CD4-positive, alpha-beta T cell (primary cell): ENCODE measurements around the gene SNRNP25. TPM values are rescaled to one million over a fixed set of nuclear protein-coding genes. Genes with fewer than 3 reads are reported as not detected.

Source experiments
- ATAC-seq: fragments of 200-7000 bp; cut with Tn5 transposase; one replicate; pipeline ENCODE4 v1.10.0; 2022; ENCODE audit warnings: mild to moderate bottlenecking; ENCODE audit not compliant: poor library complexity
- CTCF ChIA-PET: fragments of 350-600 bp; sonication (Branson Sonifier 250); formaldehyde crosslinking; loops from one replicate; lab custom pipeline; 2021; ENCODE audit warnings: antibody characterized with exemption, inconsistent platforms; lab: Charles Lee
- POLR2A ChIA-PET: fragments of 350-600 bp; sonication (Branson Sonifier 250); formaldehyde crosslinking; loops from one replicate; lab custom pipeline; 2021; ENCODE audit warnings: antibody characterized with exemption, inconsistent platforms; lab: Charles Lee
- DNase-seq, 14 experiments: peaks; one replicate each; pipeline ENCODE4 v3.0.0-alpha.2; 2013 to 2020; ENCODE audit warnings: mixed read lengths in 2 of 14
- H3K27ac ChIP-seq, 2 donors: one replicate each; pipeline versions ENCODE4 v1.5.1 to v1.7.0; 2013; ENCODE audit warnings: low read length in 2 of 2, low read depth in 1 of 2, mild to moderate bottlenecking in 1 of 2
- H3K27me3 ChIP-seq, 2 experiments: 1 replicate in 1 of 2; 2 replicates in 1 of 2; pipeline versions ENCODE4 v1.6.1 to v1.7.0; 2013; ENCODE audit warnings: low read length in 2 of 2, control low read depth in 1 of 2, mild to moderate bottlenecking in 1 of 2, moderate library complexity in 1 of 2; ENCODE audit not compliant: insufficient read depth in 2 of 2, control insufficient read depth in 1 of 2
- H3K36me3 ChIP-seq: one replicate; pipeline ENCODE4 v1.6.1; 2013; ENCODE audit warnings: low read length, control low read depth; ENCODE audit not compliant: insufficient read depth
- H3K4me1 ChIP-seq: one replicate; pipeline ENCODE4 v1.6.1; 2013; ENCODE audit warnings: low read length, control low read depth; ENCODE audit not compliant: insufficient read depth
- H3K4me3 ChIP-seq: one replicate; pipeline ENCODE4 v1.5.1; 2013; ENCODE audit warnings: mild to moderate bottlenecking, low read length, moderate library complexity
- H3K9me3 ChIP-seq, 2 experiments: 1 replicate in 1 of 2; 2 replicates in 1 of 2; pipeline versions ENCODE4 v1.6.1 to v1.7.0; 2013; ENCODE audit warnings: low read length in 2 of 2, mild to moderate bottlenecking in 2 of 2, control low read depth in 1 of 2, moderate library complexity in 1 of 2; ENCODE audit not compliant: control insufficient read depth in 1 of 2, insufficient read depth in 1 of 2
- H3K27ac Mint-ChIP-seq: one replicate; pipeline ENCODE4 v1.8.0; 2020; ENCODE audit warnings: mixed read lengths
- H3K27me3 Mint-ChIP-seq: one replicate; pipeline ENCODE4 v1.8.0; 2021; ENCODE audit warnings: mixed read lengths
- H3K36me3 Mint-ChIP-seq: one replicate; pipeline ENCODE4 v1.8.0; 2021; ENCODE audit warnings: low read depth, mixed read lengths
- H3K4me1 Mint-ChIP-seq: one replicate; pipeline ENCODE4 v1.8.0; 2021; ENCODE audit warnings: low read depth, mixed read lengths
- H3K4me3 Mint-ChIP-seq: one replicate; pipeline ENCODE4 v1.8.0; 2020; ENCODE audit warnings: mild to moderate bottlenecking, mixed read lengths
- H3K9me3 Mint-ChIP-seq: one replicate; pipeline ENCODE4 v1.8.0; 2020; ENCODE audit warnings: mixed read lengths
- CTCF ChIP-seq: fragments of 200-600 bp; IDR thresholded peaks from one replicate; pipeline ENCODE4 v1.8.0; 2022; ENCODE audit warnings: antibody characterized with exemption, mild to moderate bottlenecking
- intact Hi-C, 2 experiments: fragments of 100-400 bp; cut with DNase I in 1 of 2; cut with micrococcal nuclease in 1 of 2; formaldehyde crosslinking; loops; one replicate each; pipeline versions ENCODE4 v1.15.1 to v1.9.0; 2023 to 2025; cut with DNase I, micrococcal nuclease
- total RNA-seq, 174 experiments: library from RNA in 2 of 174; stranded (reverse) in 2 of 174; gene quantifications; one replicate each; pipeline ENCODE4 v1.2.3 and lab custom pipeline; 2021 to 2026

SNRNP25 gene
- total RNA-seq, 2 experiments from 2014 or later: 4.8 to 5.1 TPM

DNA sequence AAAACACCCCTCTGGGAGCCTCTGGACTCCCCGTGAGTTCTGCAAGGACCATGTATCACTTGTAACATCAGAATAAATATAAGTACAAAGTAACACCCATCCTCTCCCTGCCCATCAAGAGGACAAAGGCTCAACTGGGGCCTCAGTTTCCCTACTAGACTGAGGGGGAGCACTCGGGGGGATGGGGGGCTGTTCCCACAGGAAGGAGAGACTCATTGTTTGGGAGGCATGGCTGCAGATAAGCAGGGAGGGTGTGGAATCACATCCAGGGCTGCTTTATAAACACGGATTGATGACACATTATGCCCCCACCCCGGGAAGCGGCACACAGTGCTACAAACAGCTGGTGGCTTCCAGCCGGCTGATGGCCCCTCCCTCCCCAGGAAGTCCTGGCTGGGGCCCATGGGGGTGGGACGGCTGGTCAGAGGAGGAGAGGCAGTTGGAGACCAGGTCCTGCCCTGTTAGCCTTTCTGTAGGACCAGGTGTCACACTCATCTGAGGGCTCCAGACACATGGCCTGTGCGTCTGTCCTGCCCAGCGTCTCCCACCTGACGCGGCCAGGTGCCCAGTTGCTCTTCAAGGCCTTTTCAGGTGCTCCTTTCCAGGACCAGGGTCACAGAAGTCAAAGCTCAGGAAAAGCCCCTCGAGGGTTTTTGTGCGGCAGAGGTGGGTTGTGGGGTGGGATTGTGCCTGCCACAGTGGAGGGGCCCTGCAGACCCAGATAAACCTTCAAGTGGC is 23.1 kb downstream of the SNRNP25 start:
- peak overlapping the region; percentile 20 for H3K27ac Mint-ChIP-seq
- intact Hi-C loops: no loop called here
- H3K4me3 Mint-ChIP-seq: peak overlapping the region; percentile 86
- no peak for TF ChIP-seq CTCF
- H3K27me3 ChIP-seq: peaks cover 10 to 19% of the 10 kb centered on the region in 2 experiments
- no peaks in the 10 kb centered on the region for H3K9me3 Mint-ChIP-seq
- CTCF ChIA-PET: interaction anchor here (1.6 to 2.6 kb wide), 2 partner anchors 20 to 31 kb away, joined by 7 to 13 read pairs; no protein-coding TSS in a partner anchor
- POLR2A ChIA-PET: interaction anchor here (0.6 kb wide), 1 partner anchor 20 kb away, joined by 3 read pairs; no protein-coding TSS in a partner anchor
- H3K36me3 Mint-ChIP-seq: no peaks in the 10 kb centered on the region
- no peak overlapping the region for H3K27ac ChIP-seq
- H3K9me3 ChIP-seq: peaks cover 0 to 3% of the 10 kb centered on the region in 2 experiments
- H3K36me3 ChIP-seq: peaks cover 7% of the 10 kb centered on the region
- ATAC-seq (no peak), DNase-seq (peak in 1 of 14 experiments; percentile 21)
- peaks cover 26% of the 10 kb centered on the region for H3K4me1 Mint-ChIP-seq
- H3K4me1 ChIP-seq: peaks cover 41% of the 10 kb centered on the region
- H3K27me3 Mint-ChIP-seq: peaks cover 24% of the 10 kb centered on the region
- peak overlapping the region; percentile 73 for H3K4me3 ChIP-seq

DNA sequence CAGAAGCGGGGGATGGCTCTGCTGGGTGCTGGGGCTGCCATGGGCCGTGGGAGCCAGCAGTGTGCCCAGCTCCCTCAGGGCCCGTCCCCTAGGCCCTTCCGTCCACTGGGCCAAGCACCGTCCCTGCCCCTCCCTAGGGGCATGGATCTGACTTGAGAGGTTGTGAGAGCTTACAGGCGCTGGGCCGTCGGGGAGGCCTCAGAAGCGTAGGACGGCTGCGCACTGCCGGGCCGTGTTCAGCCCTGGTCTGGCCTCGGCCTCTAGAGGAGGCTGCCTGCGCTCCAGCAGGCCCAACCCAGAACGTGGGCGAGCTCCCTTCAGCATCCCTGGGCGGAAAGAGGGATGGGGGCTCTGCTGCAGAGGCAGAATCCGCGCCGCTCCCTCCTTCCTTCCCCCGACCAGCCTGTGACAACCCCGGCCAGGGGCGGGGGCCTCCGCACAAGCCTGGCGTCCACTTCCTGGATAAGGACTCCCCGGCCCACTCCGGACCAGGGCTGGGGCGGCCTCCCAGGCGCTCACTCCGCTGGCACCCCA is 23.7 kb downstream of the SNRNP25 start:
- H3K4me3 ChIP-seq: peak overlapping the region; percentile 73
- TF ChIP-seq CTCF: no peak
- no peaks in the 10 kb centered on the region for H3K9me3 ChIP-seq
- intact Hi-C loops: no loop called here
- H3K36me3 Mint-ChIP-seq: no peaks in the 10 kb centered on the region
- H3K4me1 Mint-ChIP-seq: peaks cover 26% of the 10 kb centered on the region
- ChIA-PET POLR2A (interaction anchor here (0.6 kb wide), 1 partner anchor 19 kb away, joined by 3 read pairs; no protein-coding TSS in a partner anchor), CTCF (interaction anchor here (1.6 to 2.6 kb wide), 2 partner anchors 19 to 30 kb away, joined by 7 to 13 read pairs; no protein-coding TSS in a partner anchor)
- H3K27me3 ChIP-seq: peaks cover 10 to 16% of the 10 kb centered on the region in 2 experiments
- peak overlapping the region; percentile 20 for H3K27ac Mint-ChIP-seq
- H3K9me3 Mint-ChIP-seq: no peaks in the 10 kb centered on the region
- peaks cover 23% of the 10 kb centered on the region for H3K27me3 Mint-ChIP-seq
- peaks cover 8% of the 10 kb centered on the region for H3K36me3 ChIP-seq
- peak overlapping the region; percentile 86 for H3K4me3 Mint-ChIP-seq
- no peak overlapping the region for H3K27ac ChIP-seq
- H3K4me1 ChIP-seq: peaks cover 37% of the 10 kb centered on the region
- ATAC-seq (peak; percentile 15), DNase-seq (peak in 5 of 14 experiments; percentile 34 to 48 (median 40))

DNA sequence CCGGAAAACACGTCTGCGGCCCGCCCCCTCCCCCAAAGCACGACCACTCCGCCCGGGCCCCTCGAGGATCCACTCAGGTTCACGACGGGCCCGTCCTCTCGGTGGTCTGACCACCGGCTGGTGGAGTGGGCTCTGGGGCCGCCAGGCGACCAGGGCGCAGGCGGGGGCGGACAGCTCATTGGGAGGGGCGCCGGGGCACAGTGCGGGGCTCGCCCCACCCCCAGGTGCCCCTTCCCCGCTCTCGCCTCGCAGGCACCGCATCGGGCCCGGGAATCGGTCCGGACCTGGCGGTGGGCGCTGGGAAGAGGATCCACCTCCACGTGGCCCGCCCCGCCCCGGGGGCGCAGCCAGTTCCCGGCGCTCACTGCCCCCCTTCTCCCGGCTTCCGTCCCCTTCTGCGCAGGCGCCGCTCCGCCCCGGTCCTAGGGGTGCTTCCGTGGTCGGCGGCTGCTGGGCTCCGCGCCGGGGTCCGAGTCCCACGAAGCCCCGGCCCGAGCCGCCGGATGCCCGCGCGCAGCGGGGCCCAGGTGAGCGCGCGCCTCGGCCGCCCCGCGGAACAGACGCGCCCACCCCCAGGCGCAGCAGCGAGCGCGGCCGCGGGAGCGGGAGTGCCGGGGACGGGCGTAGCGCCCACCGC is 24.3 kb downstream of the SNRNP25 start, which contains the start of gene MPG:
TSS of gene MPG (plus strand) at position 419 of the 637 bp plus-strand sequence. CDS start at position 504, 85 bp downstream.
- peak within 1 kb of the TSS; percentile 77 for H3K27ac Mint-ChIP-seq

More for the DNA sequence above, 24.3 kb downstream of the SNRNP25 start, which contains the start of gene MPG:
- peak within 1 kb of the TSS in 1 of 2 donors; percentile 40 for H3K27ac ChIP-seq
- H3K9me3 ChIP-seq: no peaks in the 10 kb centered on the region
- H3K27me3 Mint-ChIP-seq: peaks cover 20% of the 10 kb centered on the region
- peak within 1 kb of the TSS; percentile 73 for H3K4me3 ChIP-seq
- ChIA-PET POLR2A (interaction anchor here (1.6 kb wide), 1 partner anchor 19 kb away, joined by 5 read pairs; no protein-coding TSS in a partner anchor), CTCF (interaction anchor here (1.6 to 2.6 kb wide), 3 partner anchors 12 to 29 kb away, joined by 5 to 13 read pairs (median 7); no protein-coding TSS in a partner anchor)
- intact Hi-C loops: loop anchor here in 1 of 2 experiments (2.0 kb wide), 1 partner anchor 23 kb away; no protein-coding TSS in a partner anchor
- no peaks in the 10 kb centered on the region for H3K9me3 Mint-ChIP-seq
- H3K27me3 ChIP-seq: peaks cover 7 to 13% of the 10 kb centered on the region in 2 experiments
- DNase-seq (peak; percentile 62 to 89 (median 80)), ATAC-seq (peak; percentile 88)
- H3K36me3 Mint-ChIP-seq: no peaks in the 10 kb centered on the region
- H3K4me1 ChIP-seq: peaks cover 34% of the 10 kb centered on the region
- peaks cover 28% of the 10 kb centered on the region for H3K4me1 Mint-ChIP-seq
- peak within 1 kb of the TSS; percentile 91 for H3K4me3 Mint-ChIP-seq
- TF ChIP-seq CTCF: no peak
- H3K36me3 ChIP-seq: peaks cover 9% of the 10 kb centered on the region
